A204.1 (cell line): ENCODE measurements around the gene RET.

Source experiments
- FAIRE-seq: peaks from 2 replicates; lab custom pipeline; 2012; peaks lifted over from hg19 to GRCh38; lab: Jason Lieb, UNC

The RET gene

DNA sequence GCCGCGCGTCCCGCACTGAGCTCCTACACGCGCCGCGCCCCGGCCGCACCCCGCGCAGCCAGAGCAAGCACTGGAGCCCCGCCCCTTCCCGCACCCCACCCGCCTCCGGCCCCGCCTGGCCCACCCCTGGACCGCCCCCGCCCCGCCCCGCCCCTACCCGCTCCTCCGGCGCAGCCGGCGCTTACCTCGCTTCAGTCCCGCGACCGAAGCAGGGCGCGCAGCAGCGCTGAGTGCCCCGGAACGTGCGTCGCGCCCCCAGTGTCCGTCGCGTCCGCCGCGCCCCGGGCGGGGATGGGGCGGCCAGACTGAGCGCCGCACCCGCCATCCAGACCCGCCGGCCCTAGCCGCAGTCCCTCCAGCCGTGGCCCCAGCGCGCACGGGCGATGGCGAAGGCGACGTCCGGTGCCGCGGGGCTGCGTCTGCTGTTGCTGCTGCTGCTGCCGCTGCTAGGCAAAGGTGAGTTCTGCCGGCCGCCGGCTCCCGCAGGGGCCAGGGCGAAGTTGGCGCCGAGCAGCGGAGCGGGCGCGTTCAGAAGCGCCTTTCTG is at the start of gene RET:
RET (plus strand) TSS at position 194 of the 545 bp plus-strand sequence; CDS start at position 384, 190 bp downstream.
- no peak for FAIRE-seq

GRCh38 chr10:43027331-43027955 is 49.4 kb upstream of the RET start:
- FAIRE-seq: no peak

DNA sequence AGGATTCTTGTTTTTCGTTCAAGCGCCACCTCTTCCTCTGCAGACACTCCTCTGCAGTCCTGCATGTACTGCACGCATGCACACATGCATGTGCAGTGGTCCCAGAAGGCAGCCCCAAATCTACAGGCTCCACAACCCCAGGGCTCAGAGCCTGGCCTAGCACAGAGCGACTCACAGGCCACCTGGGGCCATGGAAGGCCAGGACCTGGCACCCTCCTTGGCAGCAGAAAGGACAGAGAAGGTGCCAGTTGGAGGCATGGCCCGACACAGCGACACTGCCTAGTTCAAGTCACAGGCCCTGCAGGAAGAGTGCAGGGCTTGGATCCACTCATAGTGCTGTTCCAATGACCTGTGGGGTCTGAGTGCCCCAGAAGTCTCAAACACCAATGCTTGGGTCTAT is 48.7 kb upstream of the RET start:
- FAIRE-seq: no peak

DNA sequence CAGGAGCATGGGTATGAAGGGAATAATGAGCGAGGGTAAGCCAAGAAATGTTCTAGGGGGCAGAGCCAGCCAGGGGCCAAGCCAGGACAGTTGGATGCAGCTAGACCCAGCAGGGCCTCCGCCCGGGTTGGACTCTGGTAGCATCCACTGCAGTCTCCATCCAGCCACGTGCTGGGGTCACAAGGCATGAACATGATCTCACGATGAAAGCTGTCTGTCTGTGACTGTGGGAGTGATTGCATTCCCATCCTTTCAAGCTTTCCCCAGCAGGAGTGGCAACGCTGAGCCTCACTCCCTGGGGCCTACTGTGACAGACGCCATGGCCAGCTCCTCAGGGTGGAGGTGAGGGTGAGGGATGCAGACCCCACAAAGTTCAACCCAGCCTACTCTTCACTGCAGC is 47.8 kb upstream of the RET start:
- FAIRE-seq: no peak

GRCh38 chr10:43032613-43033012 is 44.3 kb upstream of the RET start:
- no peak for FAIRE-seq

DNA sequence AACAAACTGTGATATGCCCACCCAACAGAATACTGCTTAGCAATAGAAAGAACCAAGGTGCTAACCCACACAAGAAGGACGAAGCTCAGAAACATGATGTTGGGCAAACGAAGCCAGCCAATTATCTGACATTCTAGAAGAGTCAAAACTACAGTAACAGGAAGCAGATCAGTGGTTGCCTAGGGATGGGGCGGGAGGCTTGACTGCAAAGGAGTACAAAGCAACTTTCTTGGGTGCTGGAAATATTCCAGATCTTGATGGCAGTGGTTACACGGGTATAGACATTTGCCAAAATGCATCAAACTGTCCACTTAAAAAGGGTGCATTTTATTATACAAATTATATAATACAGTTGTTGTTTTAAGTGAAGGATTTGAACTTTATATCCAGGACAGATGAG is 41.1 kb upstream of the RET start:
- FAIRE-seq: no peak

- FAIRE-seq: no peak
Measured at GRCh38 chr10:43036481-43037428, 40.1 kb upstream of the RET start.

DNA sequence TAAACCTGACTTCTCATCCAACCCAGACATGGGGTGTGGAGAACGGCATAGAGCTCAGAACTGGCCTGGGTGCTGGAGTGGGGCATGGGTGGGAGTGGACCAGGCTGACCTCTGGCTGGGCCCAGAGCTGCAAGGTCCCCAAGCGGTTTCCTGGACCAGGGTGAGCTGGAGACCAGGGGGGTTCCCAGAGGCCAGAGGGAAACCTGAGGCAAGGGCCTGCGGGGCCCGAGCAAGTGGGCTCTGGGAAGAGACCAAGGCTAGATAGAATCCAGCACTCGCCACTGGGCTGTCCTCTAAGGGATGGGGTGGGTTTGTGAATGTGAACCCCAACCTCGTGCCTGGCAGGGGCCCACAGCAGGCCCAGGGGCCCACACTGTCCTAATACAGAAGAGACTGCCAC is 39.4 kb upstream of the RET start:
- FAIRE-seq: no peak

- no peak for FAIRE-seq
Measured at GRCh38 chr10:43037942-43038782, 38.7 kb upstream of the RET start.

DNA sequence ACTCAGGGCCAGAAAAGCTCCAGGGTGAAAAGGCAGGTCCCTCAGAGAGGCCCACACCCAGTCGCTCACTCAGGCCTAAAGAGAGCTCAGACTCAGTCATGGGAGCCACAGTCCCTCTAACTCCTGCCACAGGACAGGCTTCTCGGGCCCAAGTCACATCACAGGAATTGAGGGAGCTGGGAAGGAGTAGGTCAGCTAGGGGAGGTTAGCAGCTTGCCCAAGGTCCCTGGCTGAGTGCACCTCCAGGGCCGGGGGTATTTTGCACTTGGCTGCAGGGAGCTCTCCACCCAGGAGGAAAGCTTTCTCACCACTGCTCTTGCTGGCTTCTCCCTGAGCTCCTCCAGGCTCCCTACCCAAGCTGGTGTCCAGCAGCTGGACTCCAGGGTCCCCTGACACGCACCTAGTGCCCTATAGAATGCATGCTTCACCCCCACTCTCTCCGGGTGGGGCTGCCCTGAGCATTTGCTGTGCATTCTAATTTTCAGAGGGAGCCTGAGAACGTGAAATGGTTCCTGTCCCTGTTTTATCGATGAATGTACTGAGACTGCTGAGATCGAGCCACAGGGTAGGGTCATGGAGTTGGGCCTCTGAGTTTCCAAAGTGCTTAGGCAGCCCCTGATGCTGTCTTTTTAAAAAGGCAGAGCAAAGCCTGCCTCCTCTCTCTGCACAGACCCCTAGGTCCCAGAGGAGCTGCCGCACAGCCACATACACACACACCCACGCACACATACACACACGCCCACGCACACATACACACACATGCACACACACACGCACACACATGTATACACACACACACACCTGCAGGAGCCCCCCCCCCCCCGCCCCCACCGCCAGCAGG is 37.9 kb upstream of the RET start:
- FAIRE-seq: no peak

DNA sequence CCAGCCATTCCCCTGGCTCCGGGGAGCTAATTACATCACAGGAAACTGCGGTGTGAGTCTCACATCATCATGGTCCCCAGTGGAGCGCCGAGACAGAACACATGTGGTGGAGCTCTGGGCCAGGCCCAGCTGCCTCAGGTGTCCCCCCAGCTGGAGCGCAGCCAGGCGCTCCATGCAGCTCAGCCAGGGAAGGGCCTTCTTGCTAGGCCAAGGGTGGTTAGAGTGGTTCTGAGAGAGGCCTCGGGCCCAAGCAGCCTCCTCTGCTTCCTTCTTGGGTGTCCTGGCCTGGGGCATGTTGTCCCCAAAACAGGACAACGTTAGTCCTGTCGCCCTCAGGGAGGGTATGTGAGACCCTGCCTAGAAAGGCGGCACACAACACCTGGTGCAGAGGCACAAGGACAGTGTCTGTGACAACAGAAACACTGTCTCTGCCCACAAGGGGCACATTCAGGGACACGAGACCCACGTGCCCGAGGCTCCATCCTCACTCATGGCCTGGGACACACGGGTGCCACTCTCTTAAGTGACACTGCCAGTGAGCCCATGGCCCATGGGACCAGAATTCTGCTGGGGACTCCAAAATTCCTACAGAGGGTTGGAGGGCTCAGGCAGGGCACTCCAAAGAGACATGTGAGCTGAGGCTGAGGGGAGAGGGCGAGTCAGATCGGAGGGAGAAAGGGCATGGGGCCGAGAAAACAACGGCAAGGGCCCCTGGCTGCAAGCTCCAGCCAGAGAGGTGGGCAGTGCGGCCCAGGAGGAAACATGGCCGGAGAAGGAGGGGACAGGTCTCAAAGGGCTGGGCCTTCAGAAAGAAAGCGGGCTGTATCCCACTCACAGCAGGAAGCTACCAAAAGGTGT is 37.0 kb upstream of the RET start:
- no peak for FAIRE-seq

- FAIRE-seq: no peak
Measured at GRCh38 chr10:43040482-43041256, 36.2 kb upstream of the RET start.

DNA sequence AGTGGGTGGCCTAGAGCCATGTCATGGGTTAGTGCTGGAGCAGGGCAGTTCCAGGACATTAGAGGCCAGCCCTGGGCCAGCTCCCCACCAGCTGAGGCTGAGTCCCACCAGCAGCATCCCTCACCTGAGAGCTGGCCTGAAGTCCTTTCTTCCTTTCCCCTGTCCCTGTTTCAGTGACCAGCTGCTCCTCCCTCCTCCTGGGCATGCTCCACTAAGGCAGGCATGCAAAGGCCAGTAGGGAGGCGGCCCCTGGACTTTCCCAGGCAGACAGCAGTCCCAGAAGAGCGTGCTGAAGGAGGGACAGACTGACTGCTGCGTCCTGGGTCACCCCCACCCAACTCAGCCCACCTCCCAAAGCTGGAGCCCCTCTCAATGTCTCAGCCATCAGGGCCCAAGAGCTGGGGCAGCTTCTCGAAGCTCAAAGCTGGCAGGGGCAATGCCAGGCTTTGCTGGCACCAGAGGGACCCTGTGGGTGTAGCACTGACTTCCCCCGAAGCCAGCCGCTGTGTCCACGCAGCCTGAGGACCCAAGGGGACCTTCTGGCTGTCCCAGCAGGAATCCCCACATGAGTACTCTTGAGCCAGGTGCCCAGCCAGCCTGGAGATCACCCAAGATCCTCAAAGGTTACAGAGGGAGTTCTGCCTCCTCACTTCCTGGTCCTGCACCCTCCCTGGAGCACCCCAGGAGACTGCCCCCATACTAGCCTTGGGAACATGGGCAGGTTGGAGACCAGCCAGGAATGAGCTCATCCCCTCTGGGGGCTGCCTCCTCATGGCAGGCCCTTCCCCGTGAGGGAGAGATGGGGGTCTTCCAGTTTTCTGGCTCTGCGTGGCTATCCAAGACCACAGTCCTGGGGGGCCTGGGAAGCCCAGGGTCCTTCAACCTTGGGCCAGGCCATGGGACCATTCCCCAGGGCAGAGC is 35.2 kb upstream of the RET start:
- FAIRE-seq: no peak

DNA sequence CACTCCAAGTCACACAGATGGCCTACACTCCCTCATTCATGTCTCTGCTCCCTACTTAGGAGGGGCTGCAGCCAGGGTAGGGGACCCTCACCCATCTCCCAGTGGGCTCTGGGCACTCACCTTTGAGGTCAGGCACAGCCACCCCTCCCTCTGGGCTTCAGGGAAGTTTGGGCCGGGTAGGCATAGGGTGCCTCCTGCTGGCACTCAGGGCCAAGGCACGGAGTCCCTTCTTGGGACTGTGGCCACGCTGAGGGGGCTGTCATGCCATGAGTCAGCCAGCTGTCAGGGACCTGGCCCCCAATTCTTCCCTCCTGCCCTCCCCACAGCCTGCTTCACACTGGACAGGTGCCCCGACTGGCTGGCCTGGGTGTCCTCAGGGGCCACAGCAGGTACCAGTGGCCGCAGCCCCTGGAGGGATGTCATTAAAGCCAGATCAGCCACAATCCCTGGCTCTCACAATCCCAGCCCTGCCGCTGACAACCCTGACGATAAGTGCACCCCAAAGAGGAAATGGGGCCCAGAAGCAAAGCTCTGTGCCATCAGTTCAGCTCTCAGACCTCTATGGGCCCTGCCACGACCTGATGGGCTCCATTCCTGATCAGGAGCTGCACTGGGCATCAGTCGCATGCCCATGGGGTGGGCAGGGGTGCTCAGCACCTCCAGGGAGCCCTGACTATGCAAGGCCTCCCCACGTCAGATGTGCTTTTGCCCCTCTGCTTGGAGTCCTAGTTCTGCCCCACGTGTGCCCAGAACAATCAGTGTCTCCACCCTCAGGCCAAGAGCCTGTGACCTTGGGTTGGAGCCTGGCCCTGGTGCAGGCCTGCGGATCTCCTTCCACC is 34.1 kb upstream of the RET start:
- no peak for FAIRE-seq

- FAIRE-seq: no peak
Measured at GRCh38 chr10:43043342-43043772, 33.5 kb upstream of the RET start.

- FAIRE-seq: no peak
Measured at GRCh38 chr10:43043773-43044447, 33.0 kb upstream of the RET start.

DNA sequence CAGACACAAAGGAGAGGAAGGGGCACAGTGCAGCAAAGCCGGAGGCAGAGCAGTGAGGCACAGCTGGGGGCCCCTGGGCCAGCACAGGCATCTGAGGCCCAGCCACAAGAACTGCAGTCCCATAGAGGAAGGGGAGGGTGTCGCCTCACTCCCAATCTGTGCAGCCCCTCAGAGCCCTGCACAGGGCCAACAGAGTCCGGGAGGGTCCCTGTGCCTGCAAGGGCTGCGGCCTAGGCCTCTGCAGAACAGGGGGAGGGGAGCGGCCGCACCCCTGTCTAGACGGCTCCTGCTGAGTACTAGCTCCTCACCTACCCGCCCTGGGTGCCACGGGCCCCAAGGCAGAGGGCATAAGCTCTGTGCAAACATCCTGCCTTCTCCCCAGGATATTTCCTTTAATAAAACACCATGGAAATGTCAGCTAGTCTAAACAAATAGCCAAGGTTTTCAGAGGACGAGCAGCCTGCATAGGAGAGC is 32.4 kb upstream of the RET start:
- FAIRE-seq: no peak
